H1 (cell line): ENCODE results near the gene COX7B2. TPM values are rescaled to one million over a fixed set of nuclear protein-coding genes. Genes with fewer than 3 reads are reported as not detected.

Source experiments
- CTCF ChIA-PET: fragments of 300-600 bp; sonication (Branson Sonifier 250); formaldehyde crosslinking; loops from one replicate; lab custom pipeline; 2021; ENCODE audit not compliant: partially characterized antibody; lab: Charles Lee
- POLR2A ChIA-PET: fragments of 300-600 bp; sonication (Branson Sonifier 250); formaldehyde crosslinking; loops from one replicate; lab custom pipeline; 2021; ENCODE audit warnings: inconsistent platforms; ENCODE audit not compliant: partially characterized antibody; lab: Charles Lee
- DNase-seq, 2 experiments: peaks; one replicate each; pipeline versions ENCODE4 v3.0.0 to v3.0.0-alpha.2; 2010 to 2022; ENCODE audit warnings: low spot score in 2 of 2, low read depth in 1 of 2, mixed read lengths in 1 of 2
- FAIRE-seq: peaks from 2 replicates; lab custom pipeline; 2011; peaks lifted over from hg19 to GRCh38; lab: Jason Lieb, UNC
- H2AFZ ChIP-seq: 2 replicates; pipeline ENCODE4 v1.8.1; 2012; ENCODE audit warnings: low read length, inconsistent platforms
- H2AK5ac ChIP-seq: 2 replicates; pipeline ENCODE4 v1.6.1; 2013; ENCODE audit warnings: low read depth, low read length
- H2BK120ac ChIP-seq: replicated peaks from 2 replicates; pipeline ENCODE3; 2013; ENCODE audit warnings: low read depth, low read length, inconsistent platforms
- H2BK12ac ChIP-seq: 2 replicates; pipeline ENCODE4 v1.6.1; 2013; ENCODE audit warnings: low read depth, low read length
- H2BK15ac ChIP-seq: 2 replicates; pipeline ENCODE4 v1.6.1; 2013; ENCODE audit warnings: low read length
- H2BK20ac ChIP-seq: 2 replicates; pipeline ENCODE4 v1.6.1; 2013; ENCODE audit warnings: low read length
- H2BK5ac ChIP-seq: 2 replicates; pipeline ENCODE4 v1.6.1; 2013; ENCODE audit warnings: low read depth, low read length
- H3K14ac ChIP-seq: 2 replicates; pipeline ENCODE4 v1.6.1; 2013; ENCODE audit warnings: inconsistent platforms; ENCODE audit not compliant: insufficient read length
- H3K18ac ChIP-seq: 2 replicates; pipeline ENCODE4 v1.6.1; 2013; ENCODE audit warnings: low read length; ENCODE audit errors: extremely low read depth
- H3K23ac ChIP-seq: 2 replicates; pipeline ENCODE4 v1.6.1; 2013; ENCODE audit warnings: inconsistent platforms; ENCODE audit not compliant: insufficient read length
- H3K23me2 ChIP-seq: 2 replicates; pipeline ENCODE4 v1.6.1; 2013; ENCODE audit warnings: low read depth, low read length
- H3K27ac ChIP-seq: 2 replicates; pipeline ENCODE4 v1.6.1; 2011; ENCODE audit warnings: low read depth, low read length, inconsistent platforms
- H3K27me3 ChIP-seq, 4 experiments: replicated peaks in 1 of 4; 1 replicate in 1 of 4; 2 replicates in 3 of 4; pipeline versions ENCODE4 v1.6.1 to v1.8.1; 2011 to 2013; ENCODE audit warnings: low read length in 3 of 4, mild to moderate bottlenecking in 3 of 4, inconsistent platforms in 2 of 4, mixed read lengths in 2 of 4, moderate library complexity in 1 of 4; ENCODE audit not compliant: control insufficient read depth in 3 of 4, insufficient read depth in 3 of 4; ENCODE audit errors: extremely low read depth in 1 of 4
- H3K36me3 ChIP-seq, 4 experiments: 2 replicates each; pipeline versions ENCODE4 v1.6.1 to v1.8.1; 2011 to 2013; ENCODE audit warnings: mild to moderate bottlenecking in 4 of 4, low read length in 3 of 4, moderate library complexity in 2 of 4, control low read depth in 1 of 4, inconsistent platforms in 1 of 4; ENCODE audit not compliant: insufficient read depth in 4 of 4, control insufficient read depth in 2 of 4
- H3K4ac ChIP-seq: replicated peaks from 2 replicates; pipeline ENCODE3; 2013; ENCODE audit warnings: low read length, low read depth, mixed read lengths, inconsistent platforms; ENCODE audit not compliant: insufficient read length
- H3K4me1 ChIP-seq, 4 experiments: replicated peaks in 1 of 4; 1 replicate in 1 of 4; 2 replicates in 3 of 4; pipeline versions ENCODE4 v1.6.1 to v1.8.1; 2011 to 2013; ENCODE audit warnings: low read length in 3 of 4, inconsistent platforms in 2 of 4, mixed read lengths in 1 of 4; ENCODE audit not compliant: insufficient read depth in 4 of 4, control insufficient read depth in 3 of 4
- H3K4me2 ChIP-seq, 2 experiments: 2 replicates each; pipeline versions ENCODE4 v1.6.1 to v1.8.1; 2011 to 2013; ENCODE audit warnings: low read depth in 2 of 2, low read length in 2 of 2, control low read depth in 1 of 2, inconsistent platforms in 1 of 2, mild to moderate bottlenecking in 1 of 2; ENCODE audit not compliant: insufficient read depth in 1 of 2
- H3K4me3 ChIP-seq, 4 experiments: fragments of 200-600, 300-600 bp in 1 of 4; sonication (generic), shearing (Covaris generic), sonication (Bioruptor Twin) in 1 of 4; 2 replicates each; pipeline versions ENCODE4 v1.5.1 to v1.8.1; 2011 to 2016; ENCODE audit warnings: low read length in 4 of 4, low read depth in 3 of 4, control low read depth in 2 of 4, inconsistent platforms in 2 of 4, mild to moderate bottlenecking in 2 of 4, mixed read lengths in 1 of 4, moderate library complexity in 1 of 4; ENCODE audit not compliant: insufficient read depth in 2 of 4; ENCODE audit errors: extremely low read depth in 1 of 4
- H3K56ac ChIP-seq: replicated peaks from 2 replicates; pipeline ENCODE3; 2013; ENCODE audit warnings: low read depth, mild to moderate bottlenecking, mixed read lengths, low read length, inconsistent platforms; ENCODE audit not compliant: insufficient read length
- H3K79me1 ChIP-seq: 2 replicates; pipeline ENCODE4 v1.6.1; 2013; ENCODE audit warnings: low read depth, low read length, control low read depth
- H3K79me2 ChIP-seq, 2 experiments: 2 replicates each; pipeline versions ENCODE4 v1.6.1 to v1.8.1; 2012 to 2013; ENCODE audit warnings: low read length in 2 of 2, mild to moderate bottlenecking in 2 of 2, inconsistent platforms in 1 of 2; ENCODE audit not compliant: insufficient read depth in 2 of 2, control insufficient read depth in 1 of 2
- H3K9ac ChIP-seq, 4 experiments: replicated peaks in 1 of 4; 1 replicate in 1 of 4; 2 replicates in 3 of 4; pipeline versions ENCODE4 v1.6.1 to v1.8.1; 2011 to 2013; ENCODE audit warnings: low read depth in 3 of 4, low read length in 3 of 4, control low read depth in 2 of 4, mild to moderate bottlenecking in 2 of 4, moderate library complexity in 2 of 4, inconsistent platforms in 1 of 4; ENCODE audit errors: extremely low read depth in 1 of 4
- H3K9me3 ChIP-seq, 2 experiments: 2 replicates each; pipeline versions ENCODE4 v1.6.1 to v1.8.1; 2012 to 2013; ENCODE audit warnings: mild to moderate bottlenecking in 2 of 2, moderate library complexity in 2 of 2, control low read depth in 1 of 2, inconsistent platforms in 1 of 2, low read depth in 1 of 2, low read length in 1 of 2, mixed read lengths in 1 of 2; ENCODE audit not compliant: insufficient read depth in 2 of 2
- H4K20me1 ChIP-seq, 2 experiments: replicated peaks in 1 of 2; 2 replicates each; pipeline versions ENCODE3 to v1.8.1; 2011 to 2013; ENCODE audit warnings: inconsistent platforms in 2 of 2, low read length in 2 of 2, mild to moderate bottlenecking in 1 of 2; ENCODE audit not compliant: insufficient read depth in 2 of 2, control insufficient read depth in 1 of 2
- H4K5ac ChIP-seq: 2 replicates; pipeline ENCODE4 v1.6.1; 2013; ENCODE audit warnings: low read length, low read depth, mixed read lengths, inconsistent platforms; ENCODE audit not compliant: insufficient read length
- H4K8ac ChIP-seq: 2 replicates; pipeline ENCODE4 v1.8.0; 2013; ENCODE audit warnings: mild to moderate bottlenecking, moderate library complexity, low read length, inconsistent platforms; ENCODE audit not compliant: insufficient read depth; ENCODE audit errors: extremely low read depth
- H4K91ac ChIP-seq: replicated peaks from 2 replicates; pipeline ENCODE3; 2013; ENCODE audit warnings: low read length, mixed read lengths, inconsistent platforms; ENCODE audit not compliant: insufficient read length
- ASH2L ChIP-seq: fragments of 200-600, 300-600 bp; sonication (generic); IDR thresholded peaks from one replicate; pipeline ENCODE4 v1.7.1; 2017; ENCODE audit warnings: low read length
- CBX8 ChIP-seq: fragments of 300-800, 300-1000 bp; sonication (generic); IDR thresholded peaks from 2 replicates; pipeline ENCODE4 v1.7.1; 2016; ENCODE audit warnings: low read depth, low read length, borderline replicate concordance
- EGR1 ChIP-seq: IDR thresholded peaks from 2 replicates; pipeline ENCODE4 v1.6.1; 2011; ENCODE audit warnings: low read depth, low read length, borderline replicate concordance
- HDAC2 ChIP-seq, 2 experiments: fragments of 300-600 bp in 1 of 2; sonication (generic) in 1 of 2; IDR thresholded peaks; 2 replicates each; pipeline ENCODE4 v1.6.1; 2011 to 2012; ENCODE audit warnings: low read depth in 2 of 2, low read length in 2 of 2, mild to moderate bottlenecking in 2 of 2, moderate library complexity in 2 of 2, borderline replicate concordance in 1 of 2, inconsistent platforms in 1 of 2
- JUND ChIP-seq: IDR thresholded peaks from 2 replicates; pipeline ENCODE4 v1.6.1; 2011; ENCODE audit warnings: mild to moderate bottlenecking, improper control_type of control experiment, low read length
- KDM1A ChIP-seq: fragments of 200-600, 300-600 bp; sonication (generic); IDR thresholded peaks from 2 replicates; pipeline ENCODE4 v1.7.1; 2016; ENCODE audit warnings: mild to moderate bottlenecking, low read length, borderline replicate concordance
- NRF1 ChIP-seq: IDR thresholded peaks from 2 replicates; pipeline ENCODE4 v1.6.1; 2011; ENCODE audit warnings: mild to moderate bottlenecking, low read depth, low read length, improper control_type of control experiment
- POU5F1 ChIP-seq: IDR thresholded peaks from 2 replicates; pipeline ENCODE4 v1.6.1; 2011; ENCODE audit warnings: low read depth, mild to moderate bottlenecking, low read length, moderate library complexity
- RNF2 ChIP-seq: fragments of 200-900, 300-1000 bp; sonication (generic); IDR thresholded peaks from 2 replicates; pipeline ENCODE4 v1.7.1; 2016; ENCODE audit warnings: borderline replicate concordance, low read depth, mild to moderate bottlenecking, antibody characterized with exemption, low read length; ENCODE audit not compliant: poor library complexity, severe bottlenecking; ENCODE audit errors: missing control alignments
- RXRA ChIP-seq: IDR thresholded peaks from 2 replicates; pipeline ENCODE4 v1.6.1; 2011; ENCODE audit warnings: low read depth, mild to moderate bottlenecking, low read length, moderate library complexity; ENCODE audit not compliant: insufficient read depth
- ZNF274 ChIP-seq: IDR thresholded peaks from 2 replicates; pipeline ENCODE4 v1.7.0; 2012; ENCODE audit warnings: low read length, borderline replicate concordance; ENCODE audit errors: extremely low read depth
- polyA plus RNA-seq, 7 experiments: library from polyadenylated mRNA; depleted of rRNA in 3 of 7; stranded (reverse) in 5 of 7; unstranded in 2 of 7; fragments of >200 nt in 5 of 7; fragments of 200-250 nt in 2 of 7; gene quantifications; 1 replicate in 5 of 7; 2 replicates in 1 of 7; 4 replicates in 1 of 7; pipeline versions ENCODE4 v1.2.1 to v1.2.3, GENCODE V29; 2011 to 2013; ENCODE audit warnings: missing spikeins in 2 of 7, mixed read lengths in 2 of 7
- total RNA-seq: library from RNA; stranded (reverse); fragmentation: NEBNext Ultra II Directional; extraction: Animal tissue kit (Norgen Biotek cat#: 25700); gene quantifications from 2 replicates; pipeline ENCODE4 v1.2.1, GENCODE V29; 2021
- TF ChIP-seq, protein P1 (sequence below): IDR thresholded peaks from 2 replicates; pipeline ENCODE4 v1.6.1; 2012; ENCODE audit warnings: low read length, inconsistent platforms
- TF ChIP-seq, protein P2 (sequence below): IDR thresholded peaks from 2 replicates; pipeline ENCODE4 v1.6.1; 2012; ENCODE audit warnings: inconsistent platforms

The COX7B2 gene
- total and polyA plus RNA-seq, 2 of the 8 experiments (the other 6 are each of a cell fraction or from before 2014, with no cell fraction given) = not detected

DNA sequence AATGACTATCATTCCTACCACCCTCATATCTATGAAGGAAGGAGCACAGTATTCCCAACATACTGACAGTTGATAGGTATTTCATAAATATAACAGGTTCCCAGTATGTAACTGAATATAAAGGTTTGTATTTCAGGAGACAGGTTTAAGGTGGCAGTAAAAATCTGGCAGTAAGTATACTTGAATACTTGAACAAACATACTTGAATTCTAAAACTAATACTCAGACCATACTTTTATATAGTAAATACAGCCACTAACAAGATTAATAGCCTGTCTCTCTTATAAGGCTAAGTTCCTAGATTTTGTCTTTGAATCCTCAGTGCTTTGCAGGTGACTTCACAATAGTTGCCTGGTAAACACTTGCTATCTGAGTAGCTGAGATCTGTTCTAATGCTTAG, 46.6 kb upstream of the COX7B2 start:
- FAIRE-seq = no peak
- H2BK15ac ChIP-seq = no peak overlapping the region
- POLR2A ChIA-PET = no interaction called here
- no peak for TF ChIP-seq NRF1
- no peak for TF ChIP-seq RXRA
- TF ChIP-seq, protein P1, sequence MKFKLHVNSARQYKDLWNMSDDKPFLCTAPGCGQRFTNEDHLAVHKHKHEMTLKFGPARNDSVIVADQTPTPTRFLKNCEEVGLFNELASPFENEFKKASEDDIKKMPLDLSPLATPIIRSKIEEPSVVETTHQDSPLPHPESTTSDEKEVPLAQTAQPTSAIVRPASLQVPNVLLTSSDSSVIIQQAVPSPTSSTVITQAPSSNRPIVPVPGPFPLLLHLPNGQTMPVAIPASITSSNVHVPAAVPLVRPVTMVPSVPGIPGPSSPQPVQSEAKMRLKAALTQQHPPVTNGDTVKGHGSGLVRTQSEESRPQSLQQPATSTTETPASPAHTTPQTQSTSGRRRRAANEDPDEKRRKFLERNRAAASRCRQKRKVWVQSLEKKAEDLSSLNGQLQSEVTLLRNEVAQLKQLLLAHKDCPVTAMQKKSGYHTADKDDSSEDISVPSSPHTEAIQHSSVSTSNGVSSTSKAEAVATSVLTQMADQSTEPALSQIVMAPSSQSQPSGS = no peak
- no peak for TF ChIP-seq ZNF274
- TF ChIP-seq RNF2 = no peak
- no peak for TF ChIP-seq POU5F1
- TF ChIP-seq KDM1A = no peak
- no peak for TF ChIP-seq EGR1
- TF ChIP-seq, protein P2, sequence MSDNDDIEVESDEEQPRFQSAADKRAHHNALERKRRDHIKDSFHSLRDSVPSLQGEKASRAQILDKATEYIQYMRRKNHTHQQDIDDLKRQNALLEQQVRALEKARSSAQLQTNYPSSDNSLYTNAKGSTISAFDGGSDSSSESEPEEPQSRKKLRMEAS = no peak
- TF ChIP-seq JUND = no peak
- TF ChIP-seq CBX8 = no peak
- no peak for TF ChIP-seq HDAC2 (IDR thresholded peaks at IDR 0.05; ENCODE audit: borderline replicate concordance in 1 of 2, low read depth in 2 of 2, low read length in 2 of 2)
- TF ChIP-seq ASH2L = no peak

More for the DNA sequence above, 46.6 kb upstream of the COX7B2 start:
- H2AFZ ChIP-seq = no peak overlapping the region
- H3K27ac ChIP-seq = no peak overlapping the region
- H3K4me1 ChIP-seq = no peaks in the 10 kb centered on the region
- H2AK5ac ChIP-seq = no peak overlapping the region
- no peak overlapping the region for H2BK12ac ChIP-seq
- H2BK120ac ChIP-seq = no peak overlapping the region
- H3K4me3 ChIP-seq = no peak overlapping the region
- no peak overlapping the region for H3K4ac ChIP-seq
- no peaks in the 10 kb centered on the region for H3K9me3 ChIP-seq
- no peaks in the 10 kb centered on the region for H4K20me1 ChIP-seq
- H3K27me3 ChIP-seq = no peaks in the 10 kb centered on the region
- no peak overlapping the region for H3K4me2 ChIP-seq
- no peak overlapping the region for H3K23ac ChIP-seq
- H3K79me1 ChIP-seq = no peaks in the 10 kb centered on the region
- H4K5ac ChIP-seq = no peak overlapping the region
- H3K9ac ChIP-seq = no peak overlapping the region
- H3K36me3 ChIP-seq = no peaks in the 10 kb centered on the region
- no peak overlapping the region for H2BK5ac ChIP-seq
- no peak overlapping the region for H3K14ac ChIP-seq
- CTCF ChIA-PET = interaction anchor here (1.5 kb wide), 1 partner anchor 18 kb away, joined by 3 read pairs; no protein-coding TSS in a partner anchor
- H3K79me2 ChIP-seq = no peaks in the 10 kb centered on the region
- H4K8ac ChIP-seq = no peak overlapping the region
- no peak overlapping the region for H4K91ac ChIP-seq
- no peak overlapping the region for H2BK20ac ChIP-seq
- no peaks in the 10 kb centered on the region for H3K23me2 ChIP-seq
- H3K18ac ChIP-seq = no peak overlapping the region
- no peak overlapping the region for H3K56ac ChIP-seq
- DNase-seq = no peak
